Measurements from ENCODE around the gene APEX2. TPM values are rescaled to one million over a fixed set of nuclear protein-coding genes. Genes with fewer than 3 reads are reported as not detected.
"Not testable (repeated sequence)": the region's sequence is repeated elsewhere in the genome, so short reads cannot be mapped to it uniquely, and the experiment has no call there.

APEX2 gene
- total and polyA plus RNA-seq, 8 donors: 3.5 to 8.6 (median 5.8) TPM

DNA sequence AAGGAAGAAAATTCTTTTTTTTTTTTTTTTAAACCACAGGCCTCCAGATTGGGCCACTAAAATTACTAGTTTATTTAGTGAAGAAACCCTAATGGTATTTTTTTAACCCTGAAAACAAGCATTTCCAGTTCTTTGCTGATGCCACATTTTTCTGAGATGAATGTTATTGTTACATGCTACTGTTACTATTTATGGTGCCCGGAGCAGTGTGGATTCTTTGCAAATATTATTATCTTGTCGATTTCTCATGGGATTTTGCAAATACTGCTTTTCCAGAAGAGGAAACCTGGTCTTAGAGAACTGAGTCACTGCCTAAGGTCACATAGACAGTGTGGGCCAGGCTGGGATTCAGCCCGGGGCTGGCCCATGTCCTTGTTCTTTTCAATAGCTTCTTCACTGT lies 39.3 kb downstream of the APEX2 start:
- Histone ChIP-seq H3K9me3 (no peaks in the 10 kb centered on the region), H3K36me3 (no peaks in the 10 kb centered on the region), H3K4me3 (no peak overlapping the region), H3K4me1 (no peaks in the 10 kb centered on the region), H3K27ac (no peak overlapping the region), H3K27me3 (peaks cover 0 to 1% (median 0%) of the 10 kb centered on the region in 4 donors)
- no peak for DNase-seq
- ATAC-seq: no peak
- TF ChIP-seq, protein P1, sequence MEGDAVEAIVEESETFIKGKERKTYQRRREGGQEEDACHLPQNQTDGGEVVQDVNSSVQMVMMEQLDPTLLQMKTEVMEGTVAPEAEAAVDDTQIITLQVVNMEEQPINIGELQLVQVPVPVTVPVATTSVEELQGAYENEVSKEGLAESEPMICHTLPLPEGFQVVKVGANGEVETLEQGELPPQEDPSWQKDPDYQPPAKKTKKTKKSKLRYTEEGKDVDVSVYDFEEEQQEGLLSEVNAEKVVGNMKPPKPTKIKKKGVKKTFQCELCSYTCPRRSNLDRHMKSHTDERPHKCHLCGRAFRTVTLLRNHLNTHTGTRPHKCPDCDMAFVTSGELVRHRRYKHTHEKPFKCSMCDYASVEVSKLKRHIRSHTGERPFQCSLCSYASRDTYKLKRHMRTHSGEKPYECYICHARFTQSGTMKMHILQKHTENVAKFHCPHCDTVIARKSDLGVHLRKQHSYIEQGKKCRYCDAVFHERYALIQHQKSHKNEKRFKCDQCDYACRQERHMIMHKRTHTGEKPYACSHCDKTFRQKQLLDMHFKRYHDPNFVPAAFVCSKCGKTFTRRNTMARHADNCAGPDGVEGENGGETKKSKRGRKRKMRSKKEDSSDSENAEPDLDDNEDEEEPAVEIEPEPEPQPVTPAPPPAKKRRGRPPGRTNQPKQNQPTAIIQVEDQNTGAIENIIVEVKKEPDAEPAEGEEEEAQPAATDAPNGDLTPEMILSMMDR (IDR thresholded peaks at IDR 0.05): no peak
- WGBS, 2 donors: 58 to 77% methylated on average over 3 of the region's 3 CpGs
- intact Hi-C loops (cut with DNase I): no loop called here
- FAIRE-seq: no peak

DNA sequence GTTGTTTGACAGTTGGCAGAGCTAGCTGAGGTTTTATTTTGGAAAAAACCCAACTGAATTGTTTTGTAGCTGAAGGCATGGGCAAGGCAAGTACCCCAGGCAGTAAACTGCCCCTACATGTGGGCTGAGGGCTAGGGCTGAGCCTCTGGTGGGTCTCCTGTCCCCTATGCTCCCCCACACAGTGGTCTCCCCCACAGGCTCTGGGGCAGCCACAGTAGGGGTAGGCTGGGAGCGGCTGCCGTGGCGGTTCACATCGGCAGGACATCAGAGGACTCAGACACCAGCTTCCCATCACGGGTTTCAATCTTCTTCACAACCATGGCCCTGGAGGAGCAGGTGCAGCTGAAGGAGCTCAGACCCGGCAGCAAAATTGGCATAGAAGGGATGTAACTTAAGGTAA lies 41.4 kb downstream of the APEX2 start:
- H3K9me3 ChIP-seq: no peaks in the 10 kb centered on the region
- H3K36me3 ChIP-seq: no peaks in the 10 kb centered on the region
- DNase-seq (no peak), FAIRE-seq (no peak), ATAC-seq (no peak)
- WGBS, 2 donors: 89 to 90% methylated on average over 6 of the region's 6 CpGs
- intact Hi-C loops (cut with DNase I): no loop called here
- TF ChIP-seq, protein P1 (IDR thresholded peaks at IDR 0.05): no peak
- H3K4me1 ChIP-seq: no peaks in the 10 kb centered on the region
- no peaks in the 10 kb centered on the region for H3K27me3 ChIP-seq
- no peak overlapping the region for H3K4me3 ChIP-seq
- no peak overlapping the region for H3K27ac ChIP-seq

DNA sequence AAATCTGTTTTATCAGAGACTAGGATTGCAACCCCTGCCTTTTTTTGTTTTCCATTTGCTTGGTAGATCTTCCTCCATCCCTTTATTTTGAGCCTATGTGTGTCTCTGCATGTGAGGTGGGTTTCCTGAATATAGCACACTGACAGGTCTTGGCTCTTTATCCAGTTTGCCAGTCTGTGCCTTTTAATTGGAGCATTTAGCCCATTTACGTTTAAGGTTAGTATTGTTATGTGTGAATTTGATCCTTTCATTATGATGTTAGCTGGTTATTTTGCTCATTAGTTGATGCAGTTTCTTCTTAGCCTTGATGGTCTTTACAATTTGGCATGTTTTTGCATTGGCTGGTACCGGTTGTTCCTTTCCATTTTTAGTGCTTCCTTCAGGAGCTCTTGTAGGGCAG lies 50.4 kb downstream of the APEX2 start:
- H3K4me3 ChIP-seq; H3K36me3 ChIP-seq; ATAC-seq; H3K9me3 ChIP-seq; FAIRE-seq; H3K4me1 ChIP-seq; intact Hi-C loops (cut with DNase I); H3K27ac ChIP-seq; DNase-seq; H3K27me3 ChIP-seq: not testable (repeated sequence)
- 68 to 71% methylated on average over 2 of the region's 2 CpGs for WGBS, 2 donors

DNA sequence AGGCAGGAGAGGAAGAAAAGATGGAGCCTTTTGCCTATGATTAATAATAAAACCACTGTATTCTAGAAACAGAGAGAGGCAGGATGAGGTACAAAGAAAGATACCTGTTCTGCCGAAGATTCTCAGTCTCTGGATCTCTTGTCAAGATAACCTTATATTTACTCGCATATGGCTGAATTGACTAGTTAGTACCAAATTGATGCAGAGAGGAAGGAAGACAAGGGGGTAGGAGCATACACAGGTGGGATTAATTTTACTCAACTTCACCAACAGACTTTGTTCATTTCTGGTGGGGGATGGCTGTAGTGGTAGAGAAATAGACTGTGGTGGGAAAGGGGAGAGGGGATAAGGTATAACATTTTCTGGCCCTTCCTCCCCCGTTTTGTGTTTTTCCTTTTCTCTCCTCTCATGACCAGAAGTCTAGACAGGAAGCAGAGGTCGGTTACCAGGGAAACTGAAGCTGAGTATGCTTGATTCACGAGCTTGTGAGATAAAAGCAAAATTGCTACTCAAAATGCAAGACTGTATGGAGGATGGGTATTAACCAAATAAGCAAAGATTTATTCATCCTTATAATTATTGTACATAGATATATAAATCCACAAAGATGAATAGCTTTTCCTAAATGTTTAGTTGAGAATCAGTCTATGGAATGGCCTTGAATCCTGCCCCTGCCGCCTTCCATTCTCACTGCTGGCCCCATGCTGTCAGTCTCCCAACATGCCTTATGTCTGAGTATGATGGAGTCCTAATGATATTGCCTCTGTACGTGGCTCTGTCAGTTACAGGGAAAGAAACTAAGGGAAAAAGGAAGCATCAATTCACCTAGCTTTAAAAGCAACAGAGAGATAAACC lies 56.9 kb downstream of the APEX2 start:
- no peaks in the 10 kb centered on the region for H3K4me1 ChIP-seq
- WGBS, 2 donors: 17 to 28% methylated on average over 7 of the region's 7 CpGs
- FAIRE-seq (no peak), ATAC-seq (peak in 3 of 4 donors; percentile 42 to 64 (median 60)), DNase-seq (no peak)
- H3K9me3 ChIP-seq: no peaks in the 10 kb centered on the region
- TF ChIP-seq, protein P1 (IDR thresholded peaks at IDR 0.05): no peak
- no peak overlapping the region for H3K4me3 ChIP-seq
- H3K36me3 ChIP-seq: no peaks in the 10 kb centered on the region
- H3K27ac ChIP-seq: no peak overlapping the region
- H3K27me3 ChIP-seq: peaks cover 0 to 6% (median 0%) of the 10 kb centered on the region in 4 donors
- intact Hi-C loops (cut with DNase I): no loop called here

DNA sequence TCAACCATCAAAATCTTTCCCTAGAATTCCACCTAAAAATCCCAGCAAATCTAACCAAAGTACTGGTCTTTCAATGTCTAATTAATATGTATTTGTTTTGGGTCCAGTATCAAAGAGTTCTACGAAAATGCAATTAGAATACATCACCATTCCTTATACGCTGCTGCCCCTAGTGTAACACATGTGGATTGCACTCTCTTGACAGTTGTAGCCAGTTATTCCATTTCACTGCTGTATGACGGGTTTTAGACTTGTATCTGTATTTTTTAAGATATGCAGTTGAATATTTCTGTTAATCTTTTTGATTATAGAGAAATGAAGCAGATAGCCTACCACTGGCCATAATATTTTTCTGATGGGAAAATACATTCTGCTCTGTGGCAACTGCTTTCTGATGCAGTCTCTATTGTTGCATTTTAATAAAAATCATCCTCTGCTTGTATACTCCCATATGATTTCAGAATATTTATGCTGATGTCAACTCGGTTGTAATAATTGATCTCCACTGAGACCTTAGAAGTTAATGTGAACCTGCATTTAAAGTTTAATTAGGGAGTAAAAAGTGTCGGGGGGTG lies 57.6 kb downstream of the APEX2 start:
- 18 to 19% methylated on average over 5 of the region's 5 CpGs for whole genome bisulfite sequencing, 2 donors
- intact Hi-C loops (cut with DNase I): no loop called here
- Histone ChIP-seq H3K27me3 (peaks cover 0 to 10% (median 0%) of the 10 kb centered on the region in 4 donors), H3K4me3 (no peak overlapping the region), H3K27ac (no peak overlapping the region), H3K9me3 (no peaks in the 10 kb centered on the region), H3K4me1 (no peaks in the 10 kb centered on the region), H3K36me3 (no peaks in the 10 kb centered on the region)
- peak; percentile 68 to 93 (median 92) for ATAC-seq
- TF ChIP-seq, protein P1 (IDR thresholded peaks at IDR 0.05): peak; percentile 46 to 82 (median 76)
- peak; percentile 95 for FAIRE-seq
- DNase-seq: peak in 1 of 6 donors; percentile 37

Other genes with a start within 250 kb of the APEX2 start
- not detected for gene ITIH6, start 202.1 kb upstream of the APEX2 start, total RNA-seq
- not detected for gene ITIH6, start 202.1 kb upstream of the APEX2 start, polyA plus RNA-seq
- gene MAGED2, start 192.6 kb upstream of the APEX2 start, total RNA-seq: 10 to 100 TPM; 25.9 to 77.1 (median 50.8) TPM
- 100 to 1,000 TPM in 1 of 2 donors, 10 to 100 TPM in 1; 44.0 to 136 TPM for gene MAGED2, start 192.6 kb upstream of the APEX2 start, polyA plus RNA-seq
- gene TRO, start 79.5 kb upstream of the APEX2 start, total RNA-seq: 10 to 100 TPM in 2 of 6 donors, 1 to 10 TPM in 4; 6.0 to 15.0 (median 9.2) TPM
- 100 to 1,000 TPM in 1 of 2 donors, 10 to 100 TPM in 1; 39.3 to 107 TPM for gene TRO, start 79.5 kb upstream of the APEX2 start, polyA plus RNA-seq
- gene PFKFB1, start 6.2 kb upstream of the APEX2 start, total RNA-seq: 1 to 10 TPM in 2 of 6 donors, under 1 TPM in 4; 0.22 to 1.2 (median 0.81) TPM
- 1 to 10 TPM; 1.4 to 3.7 TPM for gene PFKFB1, start 6.2 kb upstream of the APEX2 start, polyA plus RNA-seq
- under 1 TPM; 0.14 to 0.97 (median 0.30) TPM for gene ALAS2, start 30.6 kb downstream of the APEX2 start, total RNA-seq
- gene ALAS2, start 30.6 kb downstream of the APEX2 start, polyA plus RNA-seq: under 1 TPM; 0.15 to 0.70 TPM
- gene PAGE2B, start 74.7 kb downstream of the APEX2 start, total RNA-seq: not detected
- under 1 TPM in 1 of 2 donors, not detected in 1; 0.54 TPM for gene PAGE2B, start 74.7 kb downstream of the APEX2 start, polyA plus RNA-seq
- not detected for gene PAGE2, start 88.7 kb downstream of the APEX2 start, total RNA-seq
- under 1 TPM in 1 of 2 donors, not detected in 1; 0.28 TPM for gene PAGE2, start 88.7 kb downstream of the APEX2 start, polyA plus RNA-seq
- not detected for gene PAGE5, start 220.0 kb downstream of the APEX2 start, total RNA-seq
- gene PAGE5, start 220.0 kb downstream of the APEX2 start, polyA plus RNA-seq: not detected